HepG2 (cell line): Measurements from ENCODE around the gene FYTTD1. TPM values are rescaled to one million over a fixed set of nuclear protein-coding genes. Genes with fewer than 3 reads are reported as not detected.

Experiments used
- CEBPB ChIP-seq: IDR thresholded peaks from 2 replicates; pipeline ENCODE4 v1.6.1; 2011; ENCODE audit warnings: low read depth, low read length, improper control_type of control experiment, borderline replicate concordance
- E2F2 ChIP-seq: sonication (generic); formaldehyde crosslinking; IDR thresholded peaks from 2 replicates; pipeline ENCODE4 v1.4.0; 2020; ENCODE audit warnings: missing genetic modification reagents, borderline replicate concordance
- KDM6A ChIP-seq: IDR thresholded peaks from 2 replicates; pipeline ENCODE4 v1.6.1; 2016; ENCODE audit warnings: low read depth
- NPAS2 ChIP-seq: sonication (generic); formaldehyde crosslinking; IDR thresholded peaks from 2 replicates; pipeline ENCODE4 v1.8.0; 2022; ENCODE audit warnings: mild to moderate bottlenecking, missing genetic modification reagents, borderline replicate concordance
- RBM39 ChIP-seq: fragments of 200-400 bp; formaldehyde crosslinking; IDR thresholded peaks from one replicate; pipeline ENCODE4 v1.6.1; 2018; ENCODE audit warnings: antibody characterized with exemption, mild to moderate bottlenecking, low read depth, low read length; ENCODE audit not compliant: poor library complexity, severe bottlenecking
- ZNF142 ChIP-seq: sonication (generic); formaldehyde crosslinking; IDR thresholded peaks from 2 replicates; pipeline ENCODE4 v1.4.0; 2020; ENCODE audit warnings: missing genetic modification reagents
- ZNF275 ChIP-seq: sonication (generic); formaldehyde crosslinking; IDR thresholded peaks from 2 replicates; pipeline ENCODE4 v1.8.0; 2022; ENCODE audit warnings: missing genetic modification reagents, mild to moderate bottlenecking, inconsistent platforms, borderline replicate concordance
- ZNF318 ChIP-seq: sonication (generic); formaldehyde crosslinking; IDR thresholded peaks from 2 replicates; pipeline ENCODE4 v1.4.0; 2020; ENCODE audit warnings: mild to moderate bottlenecking, missing genetic modification reagents
- ZNF362 ChIP-seq: sonication (generic); formaldehyde crosslinking; IDR thresholded peaks from 2 replicates; pipeline ENCODE4 v1.4.0; 2020; ENCODE audit warnings: missing genetic modification reagents, mild to moderate bottlenecking, borderline replicate concordance
- ZNF572 ChIP-seq: sonication (generic); formaldehyde crosslinking; IDR thresholded peaks from 2 replicates; pipeline ENCODE4 v1.5.1; 2020; ENCODE audit warnings: mild to moderate bottlenecking, missing genetic modification reagents
- ZNF605 ChIP-seq: sonication (generic); formaldehyde crosslinking; IDR thresholded peaks from 2 replicates; pipeline ENCODE4 v1.8.0; 2022; ENCODE audit warnings: mild to moderate bottlenecking, missing genetic modification reagents
- polyA plus RNA-seq, 8 experiments: library from polyadenylated mRNA; depleted of rRNA in 3 of 8; stranded (reverse) in 7 of 8; unstranded in 1 of 8; fragments of >200 nt; fragmentation: Illumina TruSeq in 4 of 8; extraction: Trizol in 4 of 8; gene quantifications; 2 replicates each; pipeline versions ENCODE4 v1.2.1 to v1.2.3, GENCODE V29; 2011 to 2016; ENCODE audit warnings: low read depth in 4 of 8, missing spikeins in 1 of 8, mixed read lengths in 1 of 8; ENCODE audit not compliant: insufficient read depth in 1 of 8
- total RNA-seq, 5 experiments: library from RNA; depleted of rRNA; stranded (reverse); fragments of >200 nt; fragmentation: Illumina TruSeq; extraction: Trizol; gene quantifications; 2 replicates each; pipeline ENCODE4 v1.2.3, GENCODE V29; 2016; ENCODE audit warnings: low read depth in 1 of 5

The FYTTD1 gene
- total and polyA plus RNA-seq, 2 of the 13 experiments (the other 11 are each of a cell fraction or from before 2014, with no cell fraction given) = 6.5 to 28.8 TPM

- TF ChIP-seq ZNF605 (CRISPR knock-in tag) (no peak), ZNF275 (CRISPR knock-in tag) (no peak), KDM6A (CRISPR knock-in tag) (no peak), E2F2 (CRISPR knock-in tag) (no peak), ZNF142 (CRISPR knock-in tag) (no peak), ZNF362 (CRISPR knock-in tag) (peak; percentile 69), ZNF318 (CRISPR knock-in tag) (no peak), NPAS2 (CRISPR knock-in tag) (no peak), CEBPB (peak; percentile 96), ZNF572 (CRISPR knock-in tag) (no peak), RBM39 (no peak)
Measured at GRCh38 chr3:197795200-197795599, 45.5 kb downstream of the FYTTD1 start (continued).
